NCI-H1092 (cell line): ENCODE measurements around the gene RPS8.
"Not testable (repeated sequence)": the region's sequence is repeated elsewhere in the genome, so short reads cannot be mapped to it uniquely, and the experiment has no call there.

Experiments
- DNase-seq: peaks from one replicate; lab custom pipeline; 2025; lab: John Stamatoyannopoulos, UW

Gene RPS8

DNA sequence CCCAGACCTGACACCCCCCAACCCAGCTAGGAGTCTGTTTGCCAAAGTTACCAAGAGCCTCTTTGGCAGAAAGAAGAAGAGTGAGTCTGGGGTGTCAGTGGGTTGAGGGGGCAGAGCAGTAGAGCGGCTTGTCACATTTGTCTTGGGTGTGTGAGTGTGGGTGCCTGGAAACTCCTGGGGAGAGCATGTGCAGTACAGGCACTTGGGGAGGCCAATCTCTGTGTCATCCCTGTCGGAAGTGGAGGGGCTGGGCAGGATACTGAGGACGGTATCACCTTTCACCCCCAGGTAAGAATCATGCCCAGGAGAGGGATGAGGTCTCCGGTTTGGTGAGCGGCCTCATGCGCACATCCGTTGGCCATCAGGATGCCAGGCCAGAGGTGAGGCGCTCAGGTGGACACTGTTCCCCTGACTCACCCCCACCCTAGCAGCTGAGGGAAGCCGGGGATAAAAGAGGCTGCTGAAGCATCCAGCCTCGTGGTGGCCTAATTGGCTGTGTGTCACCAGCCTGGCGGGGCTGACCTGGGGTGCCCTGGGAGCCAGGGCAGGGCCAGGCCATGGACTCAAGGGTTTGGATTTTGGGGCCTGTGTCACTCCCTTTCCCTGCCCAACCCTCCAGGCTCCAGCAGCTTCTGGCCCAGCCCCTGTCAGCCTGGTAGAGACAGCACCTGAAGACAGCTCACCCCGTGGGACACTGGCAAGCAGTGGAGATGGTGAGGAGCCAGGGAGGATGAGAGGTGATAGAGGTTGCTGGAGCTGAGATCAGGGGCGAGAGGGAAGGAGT is 28.2 kb downstream of the RPS8 start:
- DNase-seq, result no peak

DNA sequence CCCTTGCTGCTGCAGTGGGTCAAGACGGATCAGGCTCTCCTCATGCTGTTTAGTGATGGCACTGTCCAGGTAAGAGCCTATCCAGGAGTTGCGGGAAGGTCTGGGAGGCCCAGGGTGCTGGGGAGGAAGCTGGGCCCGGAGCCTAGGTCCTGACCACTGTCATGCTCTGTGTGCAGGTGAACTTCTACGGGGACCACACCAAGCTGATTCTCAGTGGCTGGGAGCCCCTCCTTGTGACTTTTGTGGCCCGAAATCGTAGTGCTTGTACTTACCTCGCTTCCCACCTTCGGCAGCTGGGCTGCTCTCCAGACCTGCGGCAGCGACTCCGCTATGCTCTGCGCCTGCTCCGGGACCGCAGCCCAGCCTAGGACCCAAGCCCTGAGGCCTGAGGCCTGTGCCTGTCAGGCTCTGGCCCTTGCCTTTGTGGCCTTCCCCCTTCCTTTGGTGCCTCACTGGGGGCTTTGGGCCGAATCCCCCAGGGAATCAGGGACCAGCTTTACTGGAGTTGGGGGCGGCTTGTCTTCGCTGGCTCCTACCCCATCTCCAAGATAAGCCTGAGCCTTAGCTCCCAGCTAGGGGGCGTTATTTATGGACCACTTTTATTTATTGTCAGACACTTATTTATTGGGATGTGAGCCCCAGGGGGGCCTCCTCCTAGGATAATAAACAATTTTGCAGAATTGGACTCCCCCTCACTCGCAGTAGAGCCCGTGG is 30.1 kb downstream of the RPS8 start:
- no peak for DNase-seq

DNA sequence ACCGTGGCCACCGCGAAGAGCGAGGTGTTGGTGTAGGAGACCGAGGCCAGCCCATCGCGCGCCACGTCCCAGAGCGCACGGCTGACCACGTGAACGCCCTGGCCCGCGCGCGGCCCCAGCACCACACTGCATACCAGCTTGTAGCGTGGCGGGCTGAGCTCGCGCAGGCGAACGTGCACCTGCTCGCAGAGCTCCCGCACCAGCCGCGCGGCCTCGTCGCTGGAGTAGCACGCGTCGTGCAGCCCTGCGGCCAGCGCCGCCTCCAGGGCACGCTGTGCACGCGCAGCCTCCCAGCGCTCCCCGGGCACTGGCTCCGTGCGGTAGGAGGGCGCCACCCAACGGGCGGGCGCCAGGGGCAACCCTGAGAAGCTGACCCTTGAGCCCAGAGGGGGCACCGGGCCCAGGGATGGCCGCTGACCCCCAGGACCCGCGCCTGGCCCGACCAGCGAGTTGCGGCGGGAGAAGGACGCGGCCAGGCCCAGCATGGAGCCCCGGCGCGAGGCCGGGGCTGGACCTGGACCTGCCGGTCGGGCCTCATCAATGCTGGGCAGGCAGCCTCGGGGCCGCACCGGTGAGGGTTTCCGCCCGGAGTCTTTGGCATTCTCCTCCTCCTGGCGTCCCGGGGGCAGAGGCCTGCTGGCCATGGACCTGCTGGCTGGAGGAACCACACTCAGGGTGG is 30.8 kb downstream of the RPS8 start:
- no peak for DNase-seq

DNA sequence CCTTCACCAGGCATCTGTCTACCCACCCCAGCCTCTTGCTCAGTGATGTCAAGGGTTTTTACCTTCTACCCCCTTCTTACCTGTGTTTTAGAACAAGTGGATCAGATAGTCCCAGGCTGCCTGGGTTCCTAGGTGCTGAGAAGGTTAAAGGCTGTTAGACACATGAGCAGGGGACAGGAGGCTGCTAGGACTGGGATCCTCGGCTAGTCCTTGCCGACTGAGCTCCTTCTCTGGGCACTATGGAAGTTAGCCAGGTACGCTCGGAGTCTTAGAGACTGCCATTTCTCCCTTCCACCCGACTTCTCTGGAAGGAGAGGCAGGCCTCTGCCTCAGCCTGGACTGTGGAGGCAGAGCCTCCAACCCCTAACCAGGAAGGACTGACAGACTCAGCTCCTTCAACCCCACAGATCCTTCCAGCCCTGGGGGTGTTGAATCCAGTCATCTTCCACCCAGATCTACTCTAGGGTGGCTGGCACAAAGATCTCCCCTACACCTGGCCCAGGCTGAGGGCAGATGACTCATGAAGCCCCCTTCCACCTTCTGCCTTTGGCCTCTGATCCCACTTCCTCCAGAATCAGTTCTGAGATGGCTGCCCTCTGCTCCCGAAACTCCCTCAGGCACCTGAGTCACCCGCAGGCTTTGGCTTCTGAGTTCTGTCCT is 31.5 kb downstream of the RPS8 start, which contains the start of gene DYNLT4:
TSS of gene DYNLT4 (minus strand) at position 648 of the 660 bp plus-strand sequence. CDS start 683 bp downstream, outside the sequence.
- no peak for DNase-seq

DNA sequence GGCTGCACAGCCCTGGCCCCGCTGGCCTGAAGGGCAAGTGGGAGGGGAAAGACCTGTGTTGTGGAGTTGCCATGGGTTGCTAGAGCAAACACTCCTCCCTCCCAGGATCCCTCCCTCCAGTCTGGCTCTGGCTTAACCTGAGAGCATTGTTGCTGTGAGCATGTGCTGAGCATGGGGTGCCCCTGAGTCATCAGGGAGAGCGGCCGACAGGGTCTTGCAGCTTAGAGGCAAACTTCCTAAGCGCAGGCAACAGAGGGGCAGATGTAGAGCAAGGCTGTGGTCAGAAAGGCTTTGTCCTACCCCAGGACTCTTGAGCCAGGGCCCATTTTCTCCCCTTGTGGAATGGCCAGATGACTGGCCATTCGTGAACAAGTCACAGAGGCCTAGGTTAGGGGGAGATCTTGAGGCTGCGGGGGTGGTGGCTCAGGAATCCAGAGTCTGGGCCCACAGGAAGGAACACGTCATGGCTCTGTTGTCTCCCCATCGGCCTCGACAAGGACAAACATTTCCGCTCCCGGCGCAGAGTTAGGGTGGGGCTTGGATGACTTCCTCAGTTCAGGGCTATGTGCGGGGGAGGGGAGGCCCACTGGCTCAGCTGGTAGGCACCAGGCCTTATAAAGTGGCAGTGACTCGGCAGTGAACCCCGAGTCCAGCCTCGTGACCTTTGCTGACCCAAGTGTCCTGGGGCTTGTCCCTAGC is 32.2 kb downstream of the RPS8 start:
- DNase-seq, result no peak

DNA sequence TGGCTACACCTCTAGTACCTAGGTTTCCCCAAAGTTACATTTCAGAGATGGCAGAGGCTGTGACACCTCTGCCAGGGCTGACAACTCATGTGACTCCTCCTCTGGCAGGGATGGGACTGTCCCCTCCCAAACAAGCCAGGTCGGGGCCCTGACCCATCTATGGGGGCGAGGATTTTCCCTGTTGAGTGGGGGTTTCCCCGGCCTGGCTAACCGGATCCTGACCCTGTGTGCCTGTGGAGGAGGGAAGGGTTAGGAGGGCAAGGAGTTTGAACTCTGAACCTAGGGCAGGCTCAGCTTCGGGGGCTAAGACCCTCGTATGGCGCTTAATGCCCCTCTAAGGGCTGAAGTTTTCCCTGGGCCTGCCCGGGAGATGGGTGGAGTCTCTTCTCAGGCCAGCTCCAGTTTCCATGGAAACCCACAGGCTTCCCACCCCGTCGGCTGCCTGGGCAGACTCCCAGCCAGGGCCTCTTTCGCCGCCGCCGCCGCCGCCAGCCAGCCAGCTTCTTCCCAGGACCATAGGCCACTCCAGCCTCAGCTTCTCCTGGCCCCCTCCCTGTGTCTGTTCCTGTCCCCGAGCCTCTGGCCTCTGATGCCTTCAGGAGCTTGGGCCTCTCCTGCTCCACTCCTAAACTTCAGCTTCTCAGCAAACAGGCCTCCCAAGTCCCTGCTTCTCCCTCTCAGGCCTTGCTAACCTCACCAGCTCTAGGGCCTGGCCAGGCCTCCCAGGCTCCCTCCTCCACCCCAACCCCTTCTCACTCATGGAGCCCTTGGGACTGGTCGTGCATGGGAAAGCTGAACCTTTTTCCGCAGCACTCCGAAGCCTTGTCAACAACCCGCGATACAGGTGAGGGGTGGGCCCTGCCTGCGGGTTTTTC is 33.0 kb downstream of the RPS8 start, which contains the start of gene BTBD19:
TSS of gene BTBD19 (plus strand) at position 461 of the 875 bp plus-strand sequence. CDS start at position 759, 298 bp downstream.
- DNase-seq, result no peak

DNA sequence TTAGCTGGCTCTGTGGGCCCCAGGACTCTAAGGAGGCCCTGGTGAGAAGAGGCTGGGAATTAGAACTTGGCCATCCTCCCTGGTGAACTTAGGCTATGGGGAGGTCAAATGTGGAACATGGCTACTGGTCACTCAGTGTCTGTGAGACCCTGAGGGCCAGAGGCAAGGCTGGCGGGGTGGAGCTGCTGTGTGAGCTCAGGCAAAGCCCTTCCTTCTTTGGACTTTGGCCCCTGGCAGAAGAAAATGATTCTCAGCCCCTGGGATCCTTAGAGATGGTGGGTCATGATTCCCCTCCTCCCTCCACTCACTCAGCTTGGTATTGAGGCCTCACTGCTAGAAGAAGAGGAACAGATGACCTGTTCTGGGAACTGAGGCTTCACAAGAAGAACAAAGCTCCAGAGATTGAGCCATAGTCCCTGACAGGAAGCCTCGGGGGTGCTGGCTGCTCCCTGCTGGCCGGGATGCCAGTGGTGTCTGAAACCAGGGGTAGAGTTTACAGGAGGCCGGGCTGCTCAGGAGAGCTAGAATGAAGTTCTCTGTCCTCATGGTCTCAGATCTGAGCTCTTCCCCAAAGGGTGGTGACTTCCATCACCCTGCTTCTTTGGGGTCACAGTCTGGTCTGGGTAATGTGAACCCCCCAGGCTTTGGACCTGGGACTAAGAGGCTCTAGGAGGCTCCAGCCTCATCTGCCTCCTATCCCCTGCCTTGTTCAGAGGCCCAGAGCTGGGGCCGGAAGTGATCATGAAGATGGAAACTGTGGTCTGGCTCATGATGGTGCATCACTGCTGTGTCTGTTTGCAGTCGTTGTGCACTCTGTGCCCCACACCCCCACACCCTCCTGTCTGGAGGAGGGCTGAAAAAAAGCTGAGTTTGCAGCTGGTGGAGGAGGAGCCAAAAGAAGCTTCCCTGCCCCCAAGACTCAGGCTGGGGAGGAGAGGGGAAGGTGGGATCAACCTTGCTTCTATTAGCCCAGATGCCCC is 33.9 kb downstream of the RPS8 start:
- DNase-seq, result no peak

DNA sequence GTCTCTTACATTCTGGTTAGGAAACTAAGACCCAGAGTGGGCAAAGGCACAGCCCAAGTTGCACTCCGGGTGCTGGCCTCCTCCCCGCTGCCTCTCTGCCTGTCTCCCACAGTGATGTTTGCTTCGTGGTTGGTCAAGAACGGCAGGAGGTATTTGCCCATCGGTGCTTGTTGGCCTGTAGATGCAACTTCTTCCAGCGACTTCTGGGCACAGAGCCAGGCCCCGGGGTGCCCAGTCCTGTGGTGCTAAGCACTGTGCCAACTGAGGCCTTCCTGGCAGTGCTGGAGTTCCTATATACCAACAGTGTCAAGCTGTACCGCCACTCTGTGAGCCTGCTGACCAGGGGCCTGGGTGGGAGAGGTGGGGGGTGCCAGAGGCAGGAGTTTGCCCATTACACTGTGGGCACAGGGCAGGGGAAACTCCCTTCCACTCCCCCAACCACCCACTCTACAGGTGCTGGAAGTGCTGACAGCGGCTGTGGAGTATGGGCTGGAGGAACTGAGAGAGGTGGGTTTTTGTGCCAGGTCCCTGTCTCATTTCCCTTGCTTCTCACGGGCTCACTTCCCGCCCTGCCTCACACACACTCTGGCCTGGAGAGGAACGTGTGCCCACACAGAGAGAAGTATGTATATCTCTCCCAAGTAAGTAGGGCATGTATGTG is 34.9 kb downstream of the RPS8 start:
- DNase-seq, result no peak

DNA sequence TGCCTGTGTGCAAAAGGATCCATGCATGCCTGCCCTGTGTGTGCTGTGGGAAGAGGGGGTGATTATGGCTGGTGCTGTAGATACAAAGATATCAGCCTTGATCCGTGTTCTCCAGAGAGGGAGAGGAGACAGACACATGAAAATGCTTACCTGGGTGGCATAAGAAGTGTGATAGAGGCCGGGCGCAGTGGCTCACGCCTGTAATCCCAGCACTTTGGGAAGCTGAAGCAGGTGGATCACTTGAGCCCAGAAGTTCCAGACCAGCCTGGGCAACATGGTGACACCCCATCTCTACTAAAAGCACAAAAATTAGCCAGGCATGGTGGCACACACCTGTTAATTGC is 35.4 kb downstream of the RPS8 start:
- DNase-seq, result not testable (repeated sequence)

DNA sequence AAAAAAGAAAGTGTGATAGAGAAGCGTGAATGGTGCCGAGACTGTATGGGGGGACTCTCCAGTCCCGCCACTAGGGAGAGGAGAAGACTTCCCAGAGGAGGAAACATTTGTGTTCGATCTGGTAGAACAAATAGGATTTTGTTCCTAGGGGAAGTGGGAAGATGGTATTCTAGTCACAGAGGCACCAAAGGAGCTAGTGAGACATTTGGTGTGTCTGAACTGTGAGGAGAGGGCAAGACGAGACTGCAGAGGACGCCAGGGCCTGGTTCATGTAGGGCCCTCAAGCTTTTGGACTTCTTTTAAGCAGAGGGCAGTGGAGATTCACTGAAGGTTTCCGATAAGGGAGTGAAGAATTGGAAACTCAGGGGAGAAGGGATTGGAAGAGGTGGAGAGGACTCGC is 35.9 kb downstream of the RPS8 start:
- no peak for DNase-seq

DNA sequence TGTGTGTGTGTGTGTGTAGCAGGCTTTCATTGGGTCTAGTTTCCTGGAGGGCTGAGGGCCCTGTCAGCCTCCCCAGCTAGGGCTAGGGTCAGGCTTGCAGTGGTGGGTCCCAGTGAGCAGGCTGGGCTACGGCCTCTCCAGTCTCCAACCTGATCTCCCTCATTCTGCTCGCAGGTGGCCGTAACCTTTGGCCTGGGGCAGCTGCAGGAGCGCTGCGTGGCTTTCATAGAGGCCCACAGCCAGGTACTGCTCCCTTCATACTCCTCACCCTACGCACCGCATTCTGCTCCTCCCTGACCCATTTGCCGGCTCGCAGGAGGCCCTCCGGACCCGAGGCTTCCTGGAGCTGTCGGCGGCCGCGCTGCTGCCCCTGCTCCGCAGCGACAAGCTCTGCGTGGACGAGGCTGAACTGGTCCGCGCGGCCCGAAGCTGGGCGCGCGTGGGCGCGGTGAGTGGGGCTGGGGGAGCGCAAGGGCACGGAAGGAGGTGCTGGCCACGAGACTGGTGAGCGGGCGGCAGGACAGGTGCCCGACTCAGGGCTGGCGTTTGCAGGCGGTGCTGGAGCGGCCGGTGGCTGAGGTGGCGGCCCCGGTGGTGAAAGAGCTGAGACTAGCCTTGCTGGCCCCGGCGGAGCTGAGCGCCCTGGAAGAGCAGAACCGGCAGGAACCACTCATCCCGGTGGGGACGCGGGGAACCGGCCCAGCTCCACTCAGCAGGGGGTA is 37.6 kb downstream of the RPS8 start:
- DNase-seq, result no peak

DNA sequence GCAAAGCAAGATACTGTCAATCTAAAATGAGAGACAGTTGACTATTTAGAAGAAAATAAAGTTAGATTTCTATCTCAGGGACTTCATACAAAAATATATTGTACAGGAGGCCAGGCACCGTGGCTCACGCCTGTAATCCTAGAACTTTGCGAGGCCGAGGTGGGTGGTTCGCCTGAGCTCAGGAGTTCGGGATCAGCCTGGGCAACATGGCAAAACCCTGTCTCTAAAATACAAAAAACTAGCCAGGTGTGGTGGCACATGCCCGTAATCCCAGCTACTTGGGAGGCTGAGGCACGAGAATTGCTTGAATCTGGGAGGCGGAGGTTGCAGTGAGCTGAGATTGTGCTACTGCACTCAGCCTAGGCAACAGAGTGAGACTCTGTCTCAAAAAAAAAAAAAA is 40.6 kb downstream of the RPS8 start:
- not testable (repeated sequence) for DNase-seq

DNA sequence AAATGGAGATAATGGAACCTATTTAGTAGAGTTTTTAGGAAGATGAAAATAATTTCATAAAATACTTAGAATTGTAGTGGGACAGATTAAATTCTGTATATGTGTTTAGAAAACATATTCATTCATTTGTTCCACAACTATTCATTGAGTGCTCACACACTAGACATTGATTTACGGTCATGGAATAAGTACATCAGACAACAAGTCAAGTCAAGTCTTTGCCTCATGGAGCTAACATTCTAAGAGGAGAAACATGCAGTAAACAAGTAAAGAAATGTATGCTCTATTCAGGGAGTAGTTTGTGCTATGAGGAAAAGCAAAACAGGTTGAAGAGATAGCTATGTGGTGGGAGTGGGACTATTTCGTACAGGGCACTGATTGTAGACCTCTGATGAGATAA is 42.0 kb downstream of the RPS8 start:
- DNase-seq, result no peak

DNA sequence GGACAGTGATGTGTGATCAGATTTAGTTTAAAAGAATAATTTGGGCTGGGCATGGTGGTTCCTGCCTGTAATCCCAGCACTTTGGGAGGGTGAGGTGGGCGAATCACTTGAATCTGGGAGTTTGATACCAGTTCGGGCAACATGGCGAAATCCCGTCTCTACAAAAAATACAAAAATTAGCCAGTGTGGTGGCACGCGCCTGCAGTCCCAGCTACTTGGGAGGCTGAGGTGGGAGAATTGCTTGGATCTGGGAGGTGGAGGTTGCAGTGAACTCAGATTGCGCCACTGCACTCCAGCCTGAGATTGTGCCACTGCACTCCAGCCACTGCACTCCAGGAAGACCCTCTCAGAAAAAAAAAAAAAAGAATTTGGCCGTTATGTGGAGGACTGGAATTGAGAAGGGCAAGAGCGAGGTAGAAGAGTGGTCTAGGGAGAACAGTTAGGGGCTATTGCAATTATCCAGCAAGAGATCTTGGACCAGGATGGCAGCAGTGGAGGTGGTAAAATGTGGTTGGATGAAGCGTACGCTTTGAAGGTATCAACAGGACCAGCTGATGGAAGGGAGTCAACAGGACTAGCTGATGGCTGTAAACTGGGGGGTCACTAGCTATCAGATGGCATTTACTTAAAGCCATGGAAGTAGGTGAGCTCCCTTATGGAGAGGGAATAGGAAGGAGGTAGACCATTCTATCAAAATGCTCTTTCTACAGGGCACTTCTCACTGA is 42.6 kb downstream of the RPS8 start:
- DNase-seq, result no peak

DNA sequence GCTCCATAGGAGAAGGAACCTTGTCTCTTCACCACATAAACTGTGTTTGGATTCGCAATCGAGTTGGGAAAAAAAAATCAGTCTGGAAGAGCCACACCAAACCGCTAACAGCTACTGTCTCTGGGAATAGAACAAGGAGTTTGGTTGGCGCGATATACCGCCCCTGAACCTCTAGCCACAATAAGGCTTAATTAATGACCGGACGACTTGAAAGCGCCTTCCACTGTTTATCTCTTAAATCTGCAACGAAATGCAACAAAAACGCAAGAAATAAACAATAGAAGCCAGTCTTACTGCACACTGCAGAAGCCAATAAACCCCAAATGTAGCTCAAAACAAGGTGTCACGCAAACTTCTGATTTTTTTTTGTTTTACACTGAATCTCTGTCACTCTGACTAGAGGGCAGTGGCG is 43.9 kb downstream of the RPS8 start:
- no peak for DNase-seq

DNA sequence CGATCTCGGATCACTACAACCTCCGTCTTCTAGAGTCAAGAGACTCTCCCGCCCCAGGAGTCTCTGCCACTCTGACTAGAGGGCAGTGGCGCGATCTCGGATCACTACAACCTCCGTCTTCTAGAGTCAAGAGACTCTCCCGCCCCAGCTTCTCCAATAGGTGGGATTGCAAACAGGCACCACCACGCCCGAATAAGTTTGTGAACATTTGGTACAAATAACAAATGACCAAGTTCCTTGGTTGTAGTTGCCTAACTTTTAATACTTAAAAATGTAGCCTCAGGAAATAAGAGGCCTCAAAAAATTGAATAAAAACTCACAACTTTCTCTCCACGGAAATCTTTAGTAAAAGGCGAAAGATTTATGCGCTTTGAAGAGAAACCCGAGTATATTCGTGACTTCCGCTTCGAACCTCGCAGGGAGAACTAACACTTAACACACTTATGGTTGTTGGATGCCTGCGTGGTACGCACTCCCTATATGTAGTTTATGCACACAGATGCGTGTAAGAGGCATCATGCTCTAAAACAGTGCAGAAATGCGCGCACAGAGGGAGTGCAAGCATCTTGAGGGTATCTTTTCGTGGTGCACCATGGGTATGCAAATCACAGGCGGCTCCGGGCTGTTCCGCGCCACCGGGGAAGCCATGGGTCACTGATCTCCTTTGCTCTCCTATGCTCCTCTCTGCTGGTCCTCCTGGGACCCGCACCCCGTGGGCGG is 44.4 kb downstream of the RPS8 start:
- no peak for DNase-seq
